ENCODE measurements around the gene FBXO11. TPM values are rescaled to one million over a fixed set of nuclear protein-coding genes. Genes with fewer than 3 reads are reported as not detected.

Gene FBXO11
- total RNA-seq, 1 donor from 2014 or later = 69.2 TPM

DNA sequence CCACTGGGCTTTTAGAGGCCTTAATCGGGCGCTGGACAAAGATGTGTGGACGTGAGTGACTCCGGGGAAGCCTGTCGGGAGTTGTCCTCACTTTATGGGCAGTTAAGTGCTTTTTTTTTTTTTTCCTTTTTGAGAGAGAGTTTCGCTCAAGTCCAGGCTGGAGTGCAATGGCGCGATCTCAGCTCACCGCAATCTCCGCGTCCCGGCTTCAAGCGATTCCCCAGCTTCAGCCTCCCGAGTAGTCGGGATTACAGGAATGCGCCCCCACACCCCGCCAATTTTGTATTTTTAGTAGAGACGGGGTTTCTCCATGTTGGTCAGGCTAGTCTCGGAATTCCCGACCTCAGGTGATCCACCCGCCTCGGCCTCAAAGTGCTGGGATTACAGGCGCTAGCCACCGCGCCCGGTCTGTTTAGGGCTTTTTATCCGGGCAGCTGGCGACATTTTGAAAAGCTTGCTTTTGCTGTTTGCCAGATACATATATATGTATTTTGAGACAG is 121.9 kb downstream of the FBXO11 start:
- DNase-seq (ENCODE audit: low read depth in 2 of 2) = peak in 1 of 2 donors; percentile 6

- peak in 1 of 2 donors; percentile 59 for DNase-seq (ENCODE audit: low read depth in 2 of 2)
These were observed 122.6 kb downstream of the FBXO11 start for GRCh38 chr2:47783486-47784351.

DNA sequence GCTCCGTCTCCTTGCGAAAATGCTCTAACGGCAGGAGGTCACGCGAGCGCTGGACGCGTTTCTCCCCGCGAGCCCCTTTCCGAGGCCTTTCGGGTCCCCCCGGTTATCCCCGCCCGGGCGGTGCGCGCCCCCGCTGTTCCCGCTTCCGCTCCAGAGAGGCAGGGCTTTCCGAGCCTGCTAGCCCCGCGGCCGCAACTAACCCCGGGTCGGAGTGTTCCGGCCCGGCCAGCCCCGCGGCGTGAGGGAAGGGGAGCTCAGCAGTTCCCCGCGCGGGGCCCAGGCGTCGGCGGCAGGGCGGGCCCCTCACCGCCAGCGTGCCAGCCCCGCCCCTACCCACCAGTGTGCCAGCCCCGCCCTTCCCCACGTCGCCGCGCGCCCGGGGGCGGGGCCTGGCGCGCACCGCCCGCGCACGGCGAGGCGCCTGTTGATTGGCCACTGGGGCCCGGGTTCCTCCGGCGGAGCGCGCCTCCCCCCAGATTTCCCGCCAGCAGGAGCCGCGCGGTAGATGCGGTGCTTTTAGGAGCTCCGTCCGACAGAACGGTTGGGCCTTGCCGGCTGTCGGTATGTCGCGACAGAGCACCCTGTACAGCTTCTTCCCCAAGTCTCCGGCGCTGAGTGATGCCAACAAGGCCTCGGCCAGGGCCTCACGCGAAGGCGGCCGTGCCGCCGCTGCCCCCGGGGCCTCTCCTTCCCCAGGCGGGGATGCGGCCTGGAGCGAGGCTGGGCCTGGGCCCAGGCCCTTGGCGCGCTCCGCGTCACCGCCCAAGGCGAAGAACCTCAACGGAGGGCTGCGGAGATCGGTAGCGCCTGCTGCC is 123.4 kb downstream of the FBXO11 start, which contains the start of gene MSH6:
Gene MSH6 (plus strand): TSS at position 475 of the 815 bp plus-strand sequence. CDS start 89 bp downstream, at position 564.
- peak; percentile 55 to 91 for DNase-seq (ENCODE audit: low read depth in 2 of 2)

DNA sequence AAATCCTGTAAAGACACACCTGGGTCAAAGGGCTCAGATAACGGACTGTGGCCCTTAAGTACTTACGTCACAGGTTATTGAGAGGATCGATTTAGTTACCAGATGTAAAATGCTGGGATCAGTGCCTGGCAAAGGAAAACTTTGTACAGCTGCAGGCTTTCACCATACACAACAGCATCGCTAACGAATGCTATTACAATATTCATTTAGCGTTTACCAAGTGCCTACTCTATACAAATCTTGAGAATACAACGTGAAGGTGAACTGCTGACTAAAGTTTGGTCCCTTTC is 124.0 kb downstream of the FBXO11 start:
- DNase-seq (ENCODE audit: low read depth in 2 of 2) = no peak

- DNase-seq (ENCODE audit: low read depth in 2 of 2) = peak in 1 of 2 donors; percentile 45
These were observed 126.9 kb downstream of the FBXO11 start for GRCh38 chr2:47779426-47779790.

- DNase-seq (ENCODE audit: low read depth in 2 of 2) = no peak
These were observed 127.4 kb downstream of the FBXO11 start for GRCh38 chr2:47778698-47779425.

GRCh38 chr2:47777277-47777937 is 128.9 kb downstream of the FBXO11 start:
- no peak for DNase-seq (ENCODE audit: low read depth in 2 of 2)

GRCh38 chr2:47774567-47774966 is 131.7 kb downstream of the FBXO11 start:
- DNase-seq (ENCODE audit: low read depth in 2 of 2) = no peak

GRCh38 chr2:47772343-47772742 is 134.0 kb downstream of the FBXO11 start:
- DNase-seq (ENCODE audit: low read depth in 2 of 2) = no peak

DNA sequence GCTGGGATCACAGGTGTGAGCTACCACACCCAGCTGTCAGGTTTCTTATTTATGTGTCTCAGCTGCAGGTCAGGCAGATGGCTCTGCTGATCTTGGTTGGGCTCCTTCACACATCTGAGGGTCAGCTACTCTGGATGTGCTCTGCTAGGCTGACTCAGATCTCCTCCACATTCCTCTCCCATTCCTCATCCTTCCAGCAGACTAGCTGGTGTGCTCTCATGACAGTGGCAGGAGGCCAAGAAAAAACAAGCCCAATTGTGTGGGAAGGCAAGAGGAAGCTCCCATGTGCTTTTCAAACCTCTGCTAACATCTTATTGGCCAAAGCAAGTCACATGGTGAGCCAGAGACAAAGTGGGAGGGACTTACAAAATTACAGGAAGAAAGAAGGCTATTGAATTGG is 135.1 kb downstream of the FBXO11 start:
- peak in 1 of 2 donors; percentile 73 for DNase-seq (ENCODE audit: low read depth in 2 of 2)

GRCh38 chr2:47769318-47769717 is 137.0 kb downstream of the FBXO11 start:
- no peak for DNase-seq (ENCODE audit: low read depth in 2 of 2)

GRCh38 chr2:47767880-47768609 is 138.3 kb downstream of the FBXO11 start:
- DNase-seq (ENCODE audit: low read depth in 2 of 2) = peak in 1 of 2 donors; percentile 58

- DNase-seq (ENCODE audit: low read depth in 2 of 2) = no peak
These were observed 138.8 kb downstream of the FBXO11 start for GRCh38 chr2:47767497-47767844.

- no peak for DNase-seq (ENCODE audit: low read depth in 2 of 2)
These were observed 154.4 kb downstream of the FBXO11 start for GRCh38 chr2:47751856-47752414.

DNA sequence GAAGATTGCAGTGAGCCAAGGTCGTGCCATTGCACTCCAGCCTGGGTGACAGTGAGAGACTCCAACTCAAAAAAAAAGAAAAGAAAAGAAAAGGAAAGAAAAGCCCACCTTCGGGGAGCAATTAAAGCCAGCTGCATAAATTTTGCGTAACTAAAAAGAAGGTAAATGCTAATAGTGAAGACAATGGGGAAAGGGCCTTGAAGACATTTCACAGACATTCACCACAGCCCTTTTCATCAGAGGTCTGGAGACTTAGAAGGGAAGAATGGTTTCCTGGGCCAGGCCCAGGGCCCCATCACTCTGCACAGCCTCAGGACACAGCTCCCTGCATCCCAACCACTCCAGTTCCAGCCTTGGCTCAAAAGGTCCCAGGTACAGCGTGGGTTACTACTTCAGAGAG is 158.4 kb downstream of the FBXO11 start:
- no peak for DNase-seq (ENCODE audit: low read depth in 2 of 2)

DNA sequence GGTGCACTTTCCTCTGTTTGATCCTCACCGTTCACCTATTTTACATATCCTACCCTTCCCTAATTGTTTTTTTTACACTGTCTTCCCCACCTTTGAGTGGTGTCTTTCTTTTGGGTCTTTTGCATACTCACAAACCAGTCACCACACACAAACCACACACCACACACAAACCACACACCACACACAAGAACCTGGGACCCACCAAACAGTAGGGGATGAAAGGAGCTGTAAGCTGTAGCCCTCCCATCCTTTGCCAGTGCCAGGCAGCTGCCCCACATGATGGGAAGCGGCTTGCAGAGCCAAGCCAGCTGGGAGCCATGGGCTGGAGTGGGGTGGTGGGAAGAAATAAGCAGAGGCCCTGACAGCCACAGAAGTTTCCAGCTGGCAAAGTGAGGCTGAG is 162.2 kb downstream of the FBXO11 start:
- no peak for DNase-seq (ENCODE audit: low read depth in 2 of 2)

DNA sequence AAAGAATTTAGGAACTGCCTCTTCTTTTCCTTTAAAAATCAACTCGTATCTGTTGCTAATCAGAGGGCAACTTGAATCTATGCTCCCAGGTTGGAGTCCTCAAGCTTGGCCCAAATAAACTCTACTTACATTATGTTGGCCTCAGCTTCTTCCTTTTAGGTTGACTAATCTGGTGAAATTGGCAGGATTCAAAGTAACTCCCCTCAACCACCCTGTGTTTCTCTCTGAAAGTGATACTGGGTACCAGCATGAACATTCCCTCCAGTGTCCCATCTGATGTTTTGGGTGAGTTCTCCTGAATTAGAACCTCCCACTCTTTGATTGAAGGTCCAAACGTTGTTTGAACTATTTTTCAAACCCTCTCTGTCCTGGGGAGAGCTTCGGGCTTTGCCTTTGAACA is 164.7 kb downstream of the FBXO11 start:
- no peak for DNase-seq (ENCODE audit: low read depth in 2 of 2)

DNA sequence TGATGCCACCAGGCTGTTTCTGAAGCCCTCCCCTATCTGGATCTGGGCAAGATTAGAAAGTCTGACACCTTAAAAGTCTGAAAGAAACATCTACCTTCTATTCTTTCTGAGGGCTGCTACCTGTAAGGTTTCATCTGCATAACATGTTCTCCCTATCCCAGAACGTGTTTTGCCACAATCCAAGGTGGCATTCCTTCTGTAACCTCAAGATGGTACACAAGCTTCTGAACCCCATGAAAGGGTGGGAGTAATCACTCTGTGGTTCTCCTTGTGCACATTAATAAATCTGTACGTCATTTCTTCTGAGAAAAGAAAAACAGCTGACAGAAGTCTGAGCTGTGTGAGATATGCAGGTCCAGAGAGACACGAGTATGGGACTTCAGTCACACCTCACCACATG is 165.2 kb downstream of the FBXO11 start:
- DNase-seq (ENCODE audit: low read depth in 2 of 2) = no peak

Measured in dermis microvascular lymphatic vessel endothelial cell (primary cell).